Trophoblast cell (in vitro differentiated cells and primary cell): ENCODE data around the gene LENEP.
"Not testable (repeated sequence)": the region's sequence is repeated elsewhere in the genome, so short reads cannot be mapped to it uniquely, and the experiment has no call there.

ENCODE experiments used
- DNase-seq, 2 donors: peaks; one replicate each; pipeline ENCODE4 v3.0.0-alpha.2; 2016
- H2AFZ ChIP-seq: 2 replicates; pipeline ENCODE4 v1.6.1; 2013; ENCODE audit warnings: low read length, moderate library complexity, mild to moderate bottlenecking; ENCODE audit not compliant: insufficient read depth, poor library complexity
- H2AK5ac ChIP-seq: 2 replicates; pipeline ENCODE4 v1.6.1; 2013; ENCODE audit warnings: mild to moderate bottlenecking, low read length
- H2BK120ac ChIP-seq: 2 replicates; pipeline ENCODE4 v1.6.1; 2013; ENCODE audit warnings: low read length, mild to moderate bottlenecking, moderate library complexity; ENCODE audit not compliant: insufficient read depth, poor library complexity
- H2BK12ac ChIP-seq: 2 replicates; pipeline ENCODE4 v1.6.1; 2013; ENCODE audit warnings: mild to moderate bottlenecking, low read length, moderate library complexity
- H2BK5ac ChIP-seq: 2 replicates; pipeline ENCODE4 v1.6.1; 2013; ENCODE audit warnings: low read length, low read depth, moderate library complexity, mild to moderate bottlenecking; ENCODE audit not compliant: poor library complexity
- H3K14ac ChIP-seq: 2 replicates; pipeline ENCODE4 v1.6.1; 2013; ENCODE audit warnings: mild to moderate bottlenecking, low read length
- H3K18ac ChIP-seq: 2 replicates; pipeline ENCODE4 v1.6.1; 2013; ENCODE audit warnings: mild to moderate bottlenecking, low read length
- H3K23ac ChIP-seq: 2 replicates; pipeline ENCODE4 v1.6.1; 2013; ENCODE audit warnings: low read length
- H3K27ac ChIP-seq: 2 replicates; pipeline ENCODE4 v1.5.1; 2013; ENCODE audit warnings: low read depth, mild to moderate bottlenecking, inconsistent platforms, low read length, moderate library complexity
- H3K27me3 ChIP-seq: 2 replicates; pipeline ENCODE4 v1.6.1; 2013; ENCODE audit warnings: inconsistent platforms, mild to moderate bottlenecking, low read length, moderate library complexity; ENCODE audit not compliant: insufficient read depth
- H3K36me3 ChIP-seq, 2 experiments: 1 replicate in 1 of 2; 2 replicates in 1 of 2; pipeline ENCODE4 v1.6.1; 2013; ENCODE audit warnings: low read length in 2 of 2, mild to moderate bottlenecking in 2 of 2, moderate library complexity in 1 of 2; ENCODE audit not compliant: insufficient read depth in 2 of 2, control insufficient read depth in 1 of 2
- H3K4ac ChIP-seq: 2 replicates; pipeline ENCODE4 v1.6.1; 2013; ENCODE audit warnings: low read depth, mild to moderate bottlenecking, low read length, moderate library complexity
- H3K4me1 ChIP-seq, 2 experiments: 1 replicate in 1 of 2; 2 replicates in 1 of 2; pipeline ENCODE4 v1.6.1; 2013; ENCODE audit warnings: low read length in 2 of 2, mild to moderate bottlenecking in 2 of 2, moderate library complexity in 1 of 2; ENCODE audit not compliant: insufficient read depth in 2 of 2, control insufficient read depth in 1 of 2
- H3K4me2 ChIP-seq: 2 replicates; pipeline ENCODE4 v1.6.1; 2013; ENCODE audit warnings: inconsistent platforms, mild to moderate bottlenecking, low read length, moderate library complexity
- H3K4me3 ChIP-seq: 2 replicates; pipeline ENCODE4 v1.5.1; 2013; ENCODE audit warnings: mild to moderate bottlenecking, low read depth, low read length, inconsistent platforms
- H3K79me1 ChIP-seq: one replicate; pipeline ENCODE4 v1.6.1; 2013; ENCODE audit warnings: low read length
- H3K79me2 ChIP-seq: 2 replicates; pipeline ENCODE4 v1.6.1; 2013; ENCODE audit warnings: low read length, mild to moderate bottlenecking; ENCODE audit not compliant: control insufficient read depth, insufficient read depth, poor library complexity
- H3K9ac ChIP-seq: 2 replicates; pipeline ENCODE4 v1.6.1; 2013; ENCODE audit warnings: mild to moderate bottlenecking, low read length
- H3K9me3 ChIP-seq: 2 replicates; pipeline ENCODE4 v1.6.1; 2013; ENCODE audit warnings: low read depth, mild to moderate bottlenecking, control low read depth, inconsistent platforms, low read length; ENCODE audit not compliant: insufficient read depth
- H4K12ac ChIP-seq: 2 replicates; pipeline ENCODE4 v1.6.1; 2013; ENCODE audit warnings: low read depth, mild to moderate bottlenecking, low read length, moderate library complexity
- H4K8ac ChIP-seq: 2 replicates; pipeline ENCODE4 v1.6.1; 2013; ENCODE audit warnings: low read depth, mild to moderate bottlenecking, low read length, moderate library complexity
- H4K91ac ChIP-seq: one replicate; pipeline ENCODE4 v1.6.1; 2013; ENCODE audit warnings: low read depth, mild to moderate bottlenecking, low read length, moderate library complexity
- WGBS: extraction: QIAGEN DNeasy Blood & Tissue Kit; methylation state at CpG from one replicate; pipeline ENCODE4 v1.1.7; 2013; ENCODE audit warnings: missing lambda C conversion rate; ENCODE audit not compliant: insufficient read length, insufficient coverage; ENCODE audit errors: extremely low coverage; 5-methylcytosine and 5-hydroxymethylcytosine counted together

Gene LENEP

GRCh38 chr1:154977762-154978161 lies 15.6 kb upstream of the LENEP start:
- not testable (repeated sequence) for H4K12ac ChIP-seq, H3K14ac ChIP-seq, H2AK5ac ChIP-seq, H2BK5ac ChIP-seq, H3K4me2 ChIP-seq, H3K9me3 ChIP-seq, H2BK12ac ChIP-seq, H3K36me3 ChIP-seq, DNase-seq, H2AFZ ChIP-seq, H3K18ac ChIP-seq, H3K9ac ChIP-seq, H3K23ac ChIP-seq, H4K91ac ChIP-seq, H4K8ac ChIP-seq, H3K27ac ChIP-seq, H2BK120ac ChIP-seq, H3K27me3 ChIP-seq, H3K4me1 ChIP-seq, H3K4ac ChIP-seq, H3K4me3 ChIP-seq
- Histone ChIP-seq H3K79me2 (peaks cover 12% of the 10 kb centered on the region), H3K79me1 (peaks cover 16% of the 10 kb centered on the region)
- no CpG with 5 or more reads among the region's 3 CpGs for WGBS

DNA sequence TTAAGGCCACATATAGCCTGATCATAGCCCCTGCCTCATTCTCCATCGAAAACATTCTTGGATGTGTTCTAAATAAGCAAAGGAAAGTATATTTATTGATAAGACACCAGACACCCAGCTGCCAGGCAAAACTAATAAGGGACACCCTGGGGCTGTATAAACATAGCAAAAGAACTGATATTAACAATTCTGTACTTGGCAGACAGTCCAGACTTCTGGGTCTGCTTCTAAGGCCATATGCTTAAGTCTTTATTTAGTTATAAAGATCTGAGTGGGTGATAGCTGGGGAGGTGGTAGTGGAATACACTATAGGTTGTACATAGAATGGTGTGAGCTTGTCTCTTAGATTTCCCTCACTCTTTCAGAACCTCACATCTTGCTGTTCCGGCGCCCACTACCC lies 15.0 kb upstream of the LENEP start:
- no peak overlapping the region for H4K12ac ChIP-seq
- no CpG with 5 or more reads among the region's 3 CpGs for WGBS

GRCh38 chr1:154982341-154982740 lies 11.0 kb upstream of the LENEP start:
- Histone ChIP-seq H3K27ac (no peak overlapping the region), H2BK120ac (no peak overlapping the region), H3K23ac (no peak overlapping the region), H3K4me2 (peak overlapping the region; percentile 73), H2AFZ (no peak overlapping the region), H3K18ac (no peak overlapping the region), H4K8ac (no peak overlapping the region), H2BK12ac (no peak overlapping the region), H4K91ac (no peak overlapping the region), H3K4ac (no peak overlapping the region), H3K36me3 (peaks cover 8% of the 10 kb centered on the region in 2 experiments), H3K4me1 (peaks cover 3 to 6% of the 10 kb centered on the region in 2 experiments), H3K14ac (no peak overlapping the region), H2AK5ac (no peak overlapping the region), H3K4me3 (no peak overlapping the region), H3K79me2 (peaks cover 7% of the 10 kb centered on the region), H2BK5ac (no peak overlapping the region), H4K12ac (no peak overlapping the region), H3K27me3 (no peaks in the 10 kb centered on the region), H3K9me3 (peaks cover 2% of the 10 kb centered on the region), H3K9ac (no peak overlapping the region), H3K79me1 (peaks cover 6% of the 10 kb centered on the region)
- no peak for DNase-seq
- no CpG with 5 or more reads among the region's 6 CpGs for WGBS

More for the DNA sequence above, 15.0 kb upstream of the LENEP start:
- peaks cover 0 to 1% of the 10 kb centered on the region in 2 experiments for H3K4me1 ChIP-seq
- H3K79me2 ChIP-seq: peaks cover 10% of the 10 kb centered on the region
- no peak for DNase-seq
- H3K4ac ChIP-seq: no peak overlapping the region
- no peak overlapping the region for H3K18ac ChIP-seq
- no peak overlapping the region for H4K8ac ChIP-seq
- H4K91ac ChIP-seq: no peak overlapping the region
- H3K23ac ChIP-seq: no peak overlapping the region
- H3K27me3 ChIP-seq: no peaks in the 10 kb centered on the region
- H3K4me2 ChIP-seq: no peak overlapping the region
- H2BK5ac ChIP-seq: no peak overlapping the region
- H2AFZ ChIP-seq: no peak overlapping the region
- peaks cover 7 to 8% of the 10 kb centered on the region in 2 experiments for H3K36me3 ChIP-seq
- no peak overlapping the region for H2BK120ac ChIP-seq
- H3K9ac ChIP-seq: no peak overlapping the region
- no peaks in the 10 kb centered on the region for H3K9me3 ChIP-seq
- no peak overlapping the region for H3K27ac ChIP-seq
- H3K14ac ChIP-seq: no peak overlapping the region
- H3K79me1 ChIP-seq: peaks cover 12% of the 10 kb centered on the region
- H3K4me3 ChIP-seq: no peak overlapping the region
- H2AK5ac ChIP-seq: no peak overlapping the region
- no peak overlapping the region for H2BK12ac ChIP-seq

- H3K27ac ChIP-seq: peak within 1 kb of the TSS; percentile 42
- peak within 1 kb of the TSS; percentile 86 for H3K4me2 ChIP-seq
- H2BK120ac ChIP-seq: peak within 1 kb of the TSS; percentile 3
- H3K4me3 ChIP-seq: peak within 1 kb of the TSS; percentile 79
- no peak within 1 kb of the TSS for H3K23ac ChIP-seq
- peaks cover 14 to 15% of the 10 kb centered on the region in 2 experiments for H3K36me3 ChIP-seq
- H3K14ac ChIP-seq: peak within 1 kb of the TSS; percentile 44
- WGBS: no CpG with 5 or more reads among the region's 26 CpGs
- peak within 1 kb of the TSS; percentile 8 for H2AK5ac ChIP-seq
- DNase-seq: peak; percentile 99
- H2BK12ac ChIP-seq: no peak within 1 kb of the TSS
- H3K18ac ChIP-seq: no peak within 1 kb of the TSS
- no peak within 1 kb of the TSS for H2BK5ac ChIP-seq
- H3K4me1 ChIP-seq: peaks cover 3 to 6% of the 10 kb centered on the region in 2 experiments
- peak within 1 kb of the TSS; percentile 68 for H4K12ac ChIP-seq
- peak within 1 kb of the TSS; percentile 10 for H2AFZ ChIP-seq
- peaks cover 2% of the 10 kb centered on the region for H3K9me3 ChIP-seq
- H3K4ac ChIP-seq: peak within 1 kb of the TSS; percentile 1
- H4K91ac ChIP-seq: peak within 1 kb of the TSS; percentile 53
- peak within 1 kb of the TSS; percentile 63 for H4K8ac ChIP-seq
- H3K79me1 ChIP-seq: peaks cover 6% of the 10 kb centered on the region
- H3K27me3 ChIP-seq: no peaks in the 10 kb centered on the region
- peak within 1 kb of the TSS; percentile 99 for H3K9ac ChIP-seq
- peaks cover 7% of the 10 kb centered on the region for H3K79me2 ChIP-seq
Observed at GRCh38 chr1:154982897-154983648, 10.3 kb upstream of the LENEP start, which contains the start of gene FLAD1. FLAD1 (plus strand) TSS chr1:154983344; CDS start chr1:154983695, 351 bp downstream.
